OCI-LY1 (cell line): ENCODE data around the gene MPPED1.

Experiments
- H2AFZ ChIP-seq: fragments of 200-600 bp; sonication (generic), shearing (Covaris generic); 2 replicates; pipeline ENCODE4 v1.6.0; 2014; ENCODE audit warnings: antibody characterized with exemption, mild to moderate bottlenecking, low read length
- H3F3A ChIP-seq: fragments of 200-600 bp; sonication (generic), shearing (Covaris generic); 2 replicates; pipeline ENCODE4 v1.6.0; 2014; ENCODE audit warnings: mild to moderate bottlenecking, antibody characterized with exemption, low read length, moderate library complexity; ENCODE audit not compliant: insufficient read depth
- H3K27ac ChIP-seq: fragments of 200-600 bp; sonication (generic); 2 replicates; pipeline ENCODE4 v1.5.1; 2014; ENCODE audit warnings: low read length, mixed run types, mild to moderate bottlenecking, low read depth; ENCODE audit not compliant: poor library complexity, severe bottlenecking
- H3K27me3 ChIP-seq: fragments of 200-600 bp; sonication (generic); 2 replicates; pipeline ENCODE4 v1.6.0; 2014; ENCODE audit warnings: antibody characterized with exemption, mild to moderate bottlenecking, low read length, moderate library complexity; ENCODE audit not compliant: insufficient read depth
- H3K36me3 ChIP-seq: fragments of 200-600 bp; sonication (generic); 2 replicates; pipeline ENCODE4 v1.6.1; 2014; ENCODE audit warnings: mild to moderate bottlenecking, antibody characterized with exemption, low read length, moderate library complexity, mixed read lengths; ENCODE audit not compliant: insufficient read depth
- H3K4me1 ChIP-seq: fragments of 200-600 bp; sonication (generic); 2 replicates; pipeline ENCODE4 v1.5.1; 2014; ENCODE audit warnings: mild to moderate bottlenecking, low read length, moderate library complexity; ENCODE audit not compliant: insufficient read depth, severe bottlenecking
- H3K4me2 ChIP-seq: fragments of 200-600 bp; sonication (generic), shearing (Covaris generic); 2 replicates; pipeline ENCODE4 v1.6.1; 2014; ENCODE audit warnings: low read length
- H3K4me3 ChIP-seq: fragments of 200-600 bp; sonication (generic); 2 replicates; pipeline ENCODE4 v1.5.1; 2014; ENCODE audit warnings: low read length, low read depth, mild to moderate bottlenecking, mixed read lengths; ENCODE audit not compliant: poor library complexity, severe bottlenecking
- H3K79me2 ChIP-seq: fragments of 200-600 bp; shearing (Covaris generic); 2 replicates; pipeline ENCODE4 v1.6.1; 2016; ENCODE audit warnings: mixed run types, low read length, mixed read lengths; ENCODE audit not compliant: insufficient read depth
- H3K9ac ChIP-seq: fragments of 200-600 bp; sonication (generic), shearing (Covaris generic); 2 replicates; pipeline ENCODE4 v1.6.1; 2014; ENCODE audit warnings: mild to moderate bottlenecking, low read length, mixed read lengths
- H3K9me2 ChIP-seq: fragments of 200-600 bp; sonication (generic), shearing (Covaris generic); 2 replicates; pipeline ENCODE4 v1.6.1; 2014; ENCODE audit warnings: low read depth, mild to moderate bottlenecking, low read length, mixed read lengths
- H3K9me3 ChIP-seq: fragments of 200-600 bp; shearing (Covaris generic); 2 replicates; pipeline ENCODE4 v1.6.1; 2014; ENCODE audit warnings: low read length, mixed read lengths
- H4K20me1 ChIP-seq: fragments of 200-600 bp; sonication (generic), shearing (Covaris generic); 2 replicates; pipeline ENCODE4 v1.6.0; 2016; ENCODE audit warnings: mild to moderate bottlenecking, low read length; ENCODE audit not compliant: insufficient read depth
- CTCF ChIP-seq: fragments of 200-600 bp; sonication (generic), shearing (Covaris generic); IDR thresholded peaks from 2 replicates; pipeline ENCODE4 v1.5.1; 2017; ENCODE audit warnings: mild to moderate bottlenecking, antibody characterized with exemption, low read length, moderate library complexity, mixed read lengths
- EZH2 ChIP-seq: fragments of 200-600 bp; sonication (generic), shearing (Covaris generic); IDR thresholded peaks from 2 replicates; pipeline ENCODE4 v1.8.0; 2017; ENCODE audit warnings: borderline replicate concordance, mixed run types, mild to moderate bottlenecking, antibody characterized with exemption, low read length, moderate library complexity, mixed read lengths

The MPPED1 gene

DNA sequence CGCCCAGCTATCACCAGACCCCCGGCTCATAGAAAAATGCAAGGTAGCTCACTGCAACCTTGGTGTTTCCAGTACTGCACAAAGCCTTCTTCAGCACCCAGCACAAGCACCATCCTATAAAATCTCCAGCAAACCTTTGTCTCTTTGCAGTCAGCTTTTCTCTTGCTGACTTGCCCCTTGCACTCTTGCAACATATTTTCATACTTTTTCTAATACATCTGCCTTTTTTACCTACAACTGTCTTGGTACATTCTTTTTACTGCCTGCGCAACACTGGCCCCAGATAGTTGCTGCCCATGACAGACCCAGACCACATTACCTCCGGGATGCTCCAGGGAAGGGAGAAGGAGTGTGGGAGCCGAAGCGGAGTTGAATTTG is 142.4 kb downstream of the MPPED1 start:
- no peak for TF ChIP-seq CTCF
- no peak for TF ChIP-seq EZH2
- Histone ChIP-seq H3K9ac (no peak overlapping the region), H2AFZ (no peak overlapping the region), H3K79me2 (no peaks in the 10 kb centered on the region), H3K27ac (no peak overlapping the region), H3K9me3 (no peaks in the 10 kb centered on the region), H3K9me2 (no peaks in the 10 kb centered on the region), H3K27me3 (no peaks in the 10 kb centered on the region), H3K36me3 (no peaks in the 10 kb centered on the region), H3K4me1 (no peaks in the 10 kb centered on the region), H4K20me1 (no peaks in the 10 kb centered on the region), H3F3A (no peaks in the 10 kb centered on the region), H3K4me2 (no peak overlapping the region), H3K4me3 (no peak overlapping the region)

DNA sequence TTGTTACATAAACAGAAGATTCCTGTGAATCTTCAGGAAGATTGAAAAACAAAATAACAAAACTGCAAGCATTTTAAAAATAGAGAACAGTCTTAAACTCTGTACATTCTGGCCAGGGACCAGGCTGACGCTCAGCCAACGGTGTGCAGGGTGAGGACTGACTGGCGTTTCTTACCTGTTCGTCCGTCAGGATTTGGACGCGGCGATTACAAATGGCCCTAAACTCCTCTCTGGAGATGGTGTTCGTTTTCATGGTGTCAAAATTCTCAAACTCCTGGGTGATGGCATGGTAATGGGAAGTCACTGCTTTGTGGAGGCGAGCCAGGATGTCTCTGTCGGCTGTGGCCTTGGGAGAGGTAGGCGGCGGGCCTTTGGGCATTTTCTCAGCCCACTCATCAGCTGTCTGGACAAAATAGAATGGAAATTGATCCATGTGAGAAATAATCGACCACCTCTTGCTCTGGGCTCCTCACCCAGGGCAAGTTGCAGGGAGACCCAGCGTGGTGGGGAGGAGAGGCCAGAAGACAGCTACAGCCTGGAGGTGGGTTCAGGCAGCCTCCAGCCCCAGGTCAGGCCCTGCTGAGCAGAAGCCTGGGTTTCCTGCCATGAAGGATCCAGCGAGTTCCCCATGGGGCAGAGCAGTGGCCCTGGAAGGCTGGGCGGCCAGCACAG is 143.0 kb downstream of the MPPED1 start:
- Histone ChIP-seq H3K4me1 (no peaks in the 10 kb centered on the region), H3K9ac (no peak overlapping the region), H3K4me3 (no peak overlapping the region), H3F3A (no peaks in the 10 kb centered on the region), H4K20me1 (no peaks in the 10 kb centered on the region), H3K9me2 (no peaks in the 10 kb centered on the region), H3K27ac (no peak overlapping the region), H3K36me3 (no peaks in the 10 kb centered on the region), H3K4me2 (no peak overlapping the region), H3K9me3 (no peaks in the 10 kb centered on the region), H3K79me2 (no peaks in the 10 kb centered on the region), H3K27me3 (no peaks in the 10 kb centered on the region), H2AFZ (no peak overlapping the region)
- TF ChIP-seq CTCF = no peak
- no peak for TF ChIP-seq EZH2

- no peak overlapping the region for H2AFZ ChIP-seq
- no peaks in the 10 kb centered on the region for H3K4me1 ChIP-seq
- H3K79me2 ChIP-seq = no peaks in the 10 kb centered on the region
- no peak overlapping the region for H3K4me3 ChIP-seq
- H3K36me3 ChIP-seq = no peaks in the 10 kb centered on the region
- no peak overlapping the region for H3K9ac ChIP-seq
- no peaks in the 10 kb centered on the region for H4K20me1 ChIP-seq
- H3K27me3 ChIP-seq = no peaks in the 10 kb centered on the region
- H3K9me3 ChIP-seq = no peaks in the 10 kb centered on the region
- no peaks in the 10 kb centered on the region for H3F3A ChIP-seq
- no peaks in the 10 kb centered on the region for H3K9me2 ChIP-seq
- no peak overlapping the region for H3K4me2 ChIP-seq
- H3K27ac ChIP-seq = no peak overlapping the region
- TF ChIP-seq CTCF = no peak
- TF ChIP-seq EZH2 = no peak
Measured at GRCh38 chr22:43555561-43556515, 144.0 kb downstream of the MPPED1 start.
